Measurements from ENCODE around the gene WIPI1. TPM values are rescaled to one million over a fixed set of nuclear protein-coding genes. Genes with fewer than 3 reads are reported as not detected.
A peak's percentile ranks its signal among the peaks of the same experiment; 100 is the strongest.

WIPI1 gene
- total RNA-seq, 4 donors from 2014 or later, result 62.6 to 313 (median 97.1) TPM

DNA sequence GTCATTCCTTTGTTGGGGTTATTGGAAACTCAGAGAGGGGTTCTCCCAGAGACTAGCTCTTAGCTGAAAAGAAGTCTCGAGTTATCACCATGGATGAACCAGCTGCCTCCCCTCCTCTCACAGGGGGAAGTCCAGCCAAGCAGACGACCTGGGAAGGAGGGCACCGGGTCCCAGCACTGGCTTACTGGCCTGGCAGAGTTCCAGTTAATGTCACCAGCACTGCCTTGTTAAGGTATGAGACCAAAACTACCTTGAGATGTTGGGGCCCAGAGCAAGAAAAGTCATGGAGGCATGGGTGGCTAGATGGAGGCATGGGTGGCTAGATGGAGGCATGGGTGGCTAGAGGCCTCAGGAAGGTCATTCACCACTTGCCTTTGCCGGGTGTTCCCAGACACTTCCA, 72.4 kb downstream of the WIPI1 start:
- WGBS, 2 donors (ENCODE audit: low coverage in 1 of 2), result 71% methylated on average over 4 of the region's 4 CpGs; no CpG with 5 or more reads in 1 of the 2 donors
- H3K4me1 ChIP-seq, result peaks cover 0 to 4% (median 0%) of the 10 kb centered on the region in 4 donors
- no peaks in the 10 kb centered on the region for H3K9me3 ChIP-seq
- H3K4me3 ChIP-seq, result no peak overlapping the region
- H3K27me3 ChIP-seq, result no peaks in the 10 kb centered on the region
- DNase-seq, result no peak
- TF ChIP-seq, protein P1, sequence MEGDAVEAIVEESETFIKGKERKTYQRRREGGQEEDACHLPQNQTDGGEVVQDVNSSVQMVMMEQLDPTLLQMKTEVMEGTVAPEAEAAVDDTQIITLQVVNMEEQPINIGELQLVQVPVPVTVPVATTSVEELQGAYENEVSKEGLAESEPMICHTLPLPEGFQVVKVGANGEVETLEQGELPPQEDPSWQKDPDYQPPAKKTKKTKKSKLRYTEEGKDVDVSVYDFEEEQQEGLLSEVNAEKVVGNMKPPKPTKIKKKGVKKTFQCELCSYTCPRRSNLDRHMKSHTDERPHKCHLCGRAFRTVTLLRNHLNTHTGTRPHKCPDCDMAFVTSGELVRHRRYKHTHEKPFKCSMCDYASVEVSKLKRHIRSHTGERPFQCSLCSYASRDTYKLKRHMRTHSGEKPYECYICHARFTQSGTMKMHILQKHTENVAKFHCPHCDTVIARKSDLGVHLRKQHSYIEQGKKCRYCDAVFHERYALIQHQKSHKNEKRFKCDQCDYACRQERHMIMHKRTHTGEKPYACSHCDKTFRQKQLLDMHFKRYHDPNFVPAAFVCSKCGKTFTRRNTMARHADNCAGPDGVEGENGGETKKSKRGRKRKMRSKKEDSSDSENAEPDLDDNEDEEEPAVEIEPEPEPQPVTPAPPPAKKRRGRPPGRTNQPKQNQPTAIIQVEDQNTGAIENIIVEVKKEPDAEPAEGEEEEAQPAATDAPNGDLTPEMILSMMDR (IDR thresholded peaks at IDR 0.05), result no peak
- no peak for TF ChIP-seq EP300 (IDR thresholded peaks at IDR 0.05; ENCODE audit: low read depth)
- no peak for TF ChIP-seq POLR2AphosphoS5 (IDR thresholded peaks at IDR 0.05)
- no peak for TF ChIP-seq POLR2A (IDR thresholded peaks at IDR 0.05)
- intact Hi-C loops (cut with DNase I; ENCODE audit: low total_unique reads), result no loop called here
- no peak overlapping the region for H3K27ac ChIP-seq
- no peaks in the 10 kb centered on the region for H3K36me3 ChIP-seq
- in situ Hi-C loops (cut with MboI; ENCODE audit: low pct_ligation_motif_present in 1 of 4, low pct_unique_long_range_greater_than_20kb in 1 of 4, low sequenced_read_pairs in 3 of 4), result no loop called here

DNA sequence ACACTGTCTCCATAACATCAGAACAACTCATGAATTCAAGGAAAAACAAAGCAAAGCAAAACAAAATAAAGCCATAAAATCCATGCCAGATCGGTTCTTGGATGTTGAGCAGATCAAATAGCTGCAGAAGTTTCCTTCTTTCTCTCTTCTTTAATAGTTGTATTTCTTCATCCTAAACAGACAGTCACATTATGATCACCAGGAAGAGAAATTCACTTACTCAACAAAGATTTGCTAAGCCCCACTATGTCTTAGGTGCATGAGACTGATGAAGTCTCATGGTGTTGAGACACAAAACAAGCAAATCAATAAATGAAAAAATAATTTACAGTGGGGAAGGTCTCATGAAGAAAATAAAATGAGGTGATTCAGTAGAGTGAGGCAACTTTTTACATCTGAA, 72.8 kb downstream of the WIPI1 start:
- in situ Hi-C loops (cut with MboI; ENCODE audit: low pct_ligation_motif_present in 1 of 4, low pct_unique_long_range_greater_than_20kb in 1 of 4, low sequenced_read_pairs in 3 of 4) (no loop called here), intact Hi-C loops (cut with DNase I; ENCODE audit: low total_unique reads) (no loop called here)
- H3K4me1 ChIP-seq, result peaks cover 0 to 4% (median 0%) of the 10 kb centered on the region in 4 donors
- no peaks in the 10 kb centered on the region for H3K27me3 ChIP-seq
- no peak overlapping the region for H3K4me3 ChIP-seq
- no peak for TF ChIP-seq POLR2AphosphoS5 (IDR thresholded peaks at IDR 0.05)
- TF ChIP-seq, protein P1 (IDR thresholded peaks at IDR 0.05), result no peak
- no peak for TF ChIP-seq POLR2A (IDR thresholded peaks at IDR 0.05)
- no peak for TF ChIP-seq EP300 (IDR thresholded peaks at IDR 0.05; ENCODE audit: low read depth)
- peak overlapping the region in 1 of 4 donors; percentile 13 for H3K27ac ChIP-seq
- WGBS, 2 donors (ENCODE audit: low coverage in 1 of 2), result 64% methylated on average over 1 of the region's 1 CpG
- no peaks in the 10 kb centered on the region for H3K9me3 ChIP-seq
- H3K36me3 ChIP-seq, result no peaks in the 10 kb centered on the region
- no peak for DNase-seq

DNA sequence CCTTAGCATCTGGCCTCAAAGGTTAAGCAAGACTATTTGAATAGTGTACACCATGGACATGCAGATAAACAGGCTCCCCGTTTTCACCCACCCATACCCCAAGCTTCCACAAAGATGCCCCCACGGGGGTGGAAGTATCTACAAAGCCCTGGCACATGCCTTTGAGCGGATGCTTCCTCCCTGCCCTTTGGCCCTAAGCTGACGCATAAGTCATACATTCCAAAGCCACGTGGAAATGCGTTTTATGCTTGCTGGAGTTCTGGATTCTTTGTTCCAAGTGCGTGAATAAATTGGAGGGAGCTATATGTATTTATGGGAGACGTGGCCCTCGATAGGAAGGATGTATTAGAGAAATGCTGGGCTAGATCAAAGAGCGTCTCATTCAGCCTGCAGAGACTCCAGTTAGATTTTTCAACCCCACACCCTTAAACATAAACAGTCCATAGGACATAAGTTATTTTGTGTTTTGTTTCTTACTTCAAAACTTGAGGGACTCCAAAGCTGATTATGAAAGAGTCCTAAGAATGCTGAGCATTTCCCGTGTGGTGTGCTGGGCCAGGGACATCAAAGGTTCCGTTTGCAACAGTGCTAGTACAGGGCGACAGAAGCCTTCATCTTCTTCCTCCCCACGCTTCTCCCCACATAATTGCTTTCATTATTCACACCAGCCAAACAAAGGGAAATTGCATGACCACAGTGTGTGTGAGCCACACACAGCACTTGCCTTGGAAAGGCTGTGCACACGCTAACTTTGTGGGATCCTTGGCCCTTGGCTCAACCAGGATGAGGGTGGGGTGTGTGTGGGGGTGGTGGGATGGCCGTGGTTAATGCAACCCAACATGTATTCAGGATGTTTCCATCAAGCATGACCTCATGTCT, 73.6 kb downstream of the WIPI1 start:
- WGBS, 2 donors (ENCODE audit: low coverage in 1 of 2), result 48 to 49% methylated on average over 6 to 16 of the region's 16 CpGs
- intact Hi-C loops (cut with DNase I; ENCODE audit: low total_unique reads) (no loop called here), in situ Hi-C loops (cut with MboI; ENCODE audit: low pct_ligation_motif_present in 1 of 4, low pct_unique_long_range_greater_than_20kb in 1 of 4, low sequenced_read_pairs in 3 of 4) (no loop called here)
- no peaks in the 10 kb centered on the region for H3K27me3 ChIP-seq
- H3K27ac ChIP-seq, result peak overlapping the region in 3 of 4 donors; percentile 9 to 25 (median 20)
- H3K4me3 ChIP-seq, result no peak overlapping the region
- H3K36me3 ChIP-seq, result no peaks in the 10 kb centered on the region
- peaks cover 0 to 9% (median 3%) of the 10 kb centered on the region in 4 donors for H3K4me1 ChIP-seq
- no peak for TF ChIP-seq EP300 (IDR thresholded peaks at IDR 0.05; ENCODE audit: low read depth)
- TF ChIP-seq, protein P1 (IDR thresholded peaks at IDR 0.05), result no peak
- no peak for TF ChIP-seq POLR2A (IDR thresholded peaks at IDR 0.05)
- no peak for TF ChIP-seq POLR2AphosphoS5 (IDR thresholded peaks at IDR 0.05)
- no peak for DNase-seq
- H3K9me3 ChIP-seq, result no peaks in the 10 kb centered on the region

DNA sequence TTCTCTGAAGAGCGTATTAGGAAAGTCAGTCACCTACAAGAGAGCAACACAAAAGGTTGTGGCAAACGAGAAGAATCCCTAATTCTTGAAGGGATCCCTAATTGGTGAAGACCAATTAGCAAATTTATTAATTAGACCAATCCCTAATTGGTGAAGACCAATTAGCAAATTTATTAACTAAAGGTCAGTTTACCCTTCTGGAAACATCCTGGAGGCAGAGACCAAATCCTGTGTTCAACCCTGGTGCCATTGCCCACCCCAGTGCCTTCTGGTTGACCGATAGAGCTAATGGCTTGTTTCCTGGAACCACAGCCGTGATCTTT, 74.2 kb downstream of the WIPI1 start:
- Histone ChIP-seq H3K4me1 (peaks cover 0 to 9% (median 5%) of the 10 kb centered on the region in 4 donors), H3K36me3 (no peaks in the 10 kb centered on the region), H3K9me3 (no peaks in the 10 kb centered on the region), H3K27me3 (no peaks in the 10 kb centered on the region), H3K27ac (peak overlapping the region in 1 of 4 donors; percentile 9), H3K4me3 (no peak overlapping the region)
- WGBS, 2 donors (ENCODE audit: low coverage in 1 of 2), result 56 to 79% methylated on average over 2 to 4 of the region's 4 CpGs
- intact Hi-C loops (cut with DNase I; ENCODE audit: low total_unique reads) (no loop called here), in situ Hi-C loops (cut with MboI; ENCODE audit: low pct_ligation_motif_present in 1 of 4, low pct_unique_long_range_greater_than_20kb in 1 of 4, low sequenced_read_pairs in 3 of 4) (no loop called here)
- no peak for DNase-seq
- TF ChIP-seq, protein P1 (IDR thresholded peaks at IDR 0.05), result no peak
- TF ChIP-seq POLR2A (IDR thresholded peaks at IDR 0.05), result no peak
- TF ChIP-seq EP300 (IDR thresholded peaks at IDR 0.05; ENCODE audit: low read depth), result no peak
- TF ChIP-seq POLR2AphosphoS5 (IDR thresholded peaks at IDR 0.05), result no peak
